Measurements from ENCODE around the gene TRIP6. TPM values are rescaled to one million over a fixed set of nuclear protein-coding genes. Genes with fewer than 3 reads are reported as not detected.
A peak's percentile ranks its signal among the peaks of the same experiment; 100 is the strongest.

The TRIP6 gene
- total RNA-seq, 4 donors from 2014 or later, result 60.2 to 89.9 (median 81.2) TPM

DNA sequence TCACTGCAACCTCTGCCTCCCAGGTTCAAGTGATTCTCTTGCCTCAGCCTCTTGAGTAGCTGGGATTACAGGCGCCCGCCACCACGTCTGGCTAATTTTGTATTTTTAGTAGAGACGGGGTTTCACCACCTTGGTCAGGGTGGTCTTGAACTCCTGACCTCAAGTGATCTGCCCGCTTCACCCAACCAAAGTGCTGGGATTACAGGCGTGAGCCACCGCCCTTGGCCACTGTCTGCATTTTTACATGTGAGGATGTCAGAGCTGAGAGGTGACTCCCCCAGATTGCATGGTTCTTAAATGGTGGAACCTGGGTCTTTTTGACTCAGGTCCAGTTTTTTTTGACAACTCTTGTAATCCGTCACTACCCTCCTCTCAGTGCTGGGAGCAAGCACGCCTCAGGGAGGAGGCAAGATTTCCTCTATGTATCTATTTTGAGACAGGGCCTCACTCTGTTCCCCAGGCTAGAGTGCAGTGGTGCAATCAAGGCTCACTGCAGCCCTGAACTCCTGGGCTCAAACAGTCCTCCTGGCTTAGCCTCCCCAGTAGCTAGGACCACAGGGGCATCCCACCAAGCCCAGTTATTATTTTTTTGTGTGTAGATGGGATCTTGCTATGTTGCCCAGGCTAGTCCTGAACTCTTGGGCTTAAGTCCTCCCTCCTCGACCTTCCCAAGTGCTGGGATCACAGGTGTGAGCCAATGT, 6.6 kb downstream of the TRIP6 start:
- 90% methylated on average over 9 of the region's 10 CpGs for WGBS
- TF ChIP-seq EP300 (IDR thresholded peaks at IDR 0.05), result no peak
- no peak for TF ChIP-seq POLR2AphosphoS5 (IDR thresholded peaks at IDR 0.05)
- no peak for TF ChIP-seq POLR2A (IDR thresholded peaks at IDR 0.05; ENCODE audit: low read depth)
- TF ChIP-seq, protein P1, sequence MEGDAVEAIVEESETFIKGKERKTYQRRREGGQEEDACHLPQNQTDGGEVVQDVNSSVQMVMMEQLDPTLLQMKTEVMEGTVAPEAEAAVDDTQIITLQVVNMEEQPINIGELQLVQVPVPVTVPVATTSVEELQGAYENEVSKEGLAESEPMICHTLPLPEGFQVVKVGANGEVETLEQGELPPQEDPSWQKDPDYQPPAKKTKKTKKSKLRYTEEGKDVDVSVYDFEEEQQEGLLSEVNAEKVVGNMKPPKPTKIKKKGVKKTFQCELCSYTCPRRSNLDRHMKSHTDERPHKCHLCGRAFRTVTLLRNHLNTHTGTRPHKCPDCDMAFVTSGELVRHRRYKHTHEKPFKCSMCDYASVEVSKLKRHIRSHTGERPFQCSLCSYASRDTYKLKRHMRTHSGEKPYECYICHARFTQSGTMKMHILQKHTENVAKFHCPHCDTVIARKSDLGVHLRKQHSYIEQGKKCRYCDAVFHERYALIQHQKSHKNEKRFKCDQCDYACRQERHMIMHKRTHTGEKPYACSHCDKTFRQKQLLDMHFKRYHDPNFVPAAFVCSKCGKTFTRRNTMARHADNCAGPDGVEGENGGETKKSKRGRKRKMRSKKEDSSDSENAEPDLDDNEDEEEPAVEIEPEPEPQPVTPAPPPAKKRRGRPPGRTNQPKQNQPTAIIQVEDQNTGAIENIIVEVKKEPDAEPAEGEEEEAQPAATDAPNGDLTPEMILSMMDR (IDR thresholded peaks at IDR 0.05), result no peak
- Histone ChIP-seq H3K9me3 (no peaks in the 10 kb centered on the region), H3K36me3 (peaks cover 24 to 67% (median 50%) of the 10 kb centered on the region in 4 donors), H3K4me3 (peak overlapping the region; percentile 92 to 99 (median 94)), H3K4me1 (peaks cover 32 to 56% (median 54%) of the 10 kb centered on the region in 4 donors), H3K27ac (replicated peaks in 1 of 4) (peak overlapping the region; percentile 92 to 99 (median 97)), H3K27me3 (peaks cover 0 to 10% (median 0%) of the 10 kb centered on the region in 4 donors)
- intact Hi-C loops (cut with DNase I), result no loop called here
- DNase-seq (ENCODE audit: extremely low spot score), result no peak

DNA sequence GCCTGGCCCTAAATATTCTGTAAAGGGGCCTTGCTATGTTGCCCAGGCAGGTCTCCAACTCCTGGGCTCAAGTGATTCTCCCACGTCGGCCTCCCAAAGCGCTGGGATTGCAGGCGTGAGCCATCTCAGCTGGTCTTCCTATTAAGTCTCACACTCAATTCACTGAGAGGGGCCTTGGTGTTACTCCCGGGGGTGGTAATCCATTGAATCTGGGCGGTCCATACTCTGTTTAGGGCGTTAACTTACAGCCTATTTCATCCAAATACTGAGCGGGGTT, 7.1 kb downstream of the TRIP6 start:
- H3K4me3 ChIP-seq, result peak overlapping the region; percentile 92 to 99 (median 94)
- H3K27ac ChIP-seq (replicated peaks in 1 of 4), result peak overlapping the region; percentile 92 to 99 (median 97)
- DNase-seq (ENCODE audit: extremely low spot score), result no peak
- no peaks in the 10 kb centered on the region for H3K9me3 ChIP-seq
- peaks cover 24 to 67% (median 53%) of the 10 kb centered on the region in 4 donors for H3K36me3 ChIP-seq
- peaks cover 0 to 10% (median 0%) of the 10 kb centered on the region in 4 donors for H3K27me3 ChIP-seq
- intact Hi-C loops (cut with DNase I), result no loop called here
- no peak for TF ChIP-seq EP300 (IDR thresholded peaks at IDR 0.05)
- TF ChIP-seq, protein P1 (IDR thresholded peaks at IDR 0.05), result no peak
- TF ChIP-seq POLR2AphosphoS5 (IDR thresholded peaks at IDR 0.05), result no peak
- TF ChIP-seq POLR2A (IDR thresholded peaks at IDR 0.05; ENCODE audit: low read depth), result no peak
- H3K4me1 ChIP-seq, result peaks cover 32 to 56% (median 53%) of the 10 kb centered on the region in 4 donors
- WGBS, result 66% methylated on average over 8 of the region's 8 CpGs

DNA sequence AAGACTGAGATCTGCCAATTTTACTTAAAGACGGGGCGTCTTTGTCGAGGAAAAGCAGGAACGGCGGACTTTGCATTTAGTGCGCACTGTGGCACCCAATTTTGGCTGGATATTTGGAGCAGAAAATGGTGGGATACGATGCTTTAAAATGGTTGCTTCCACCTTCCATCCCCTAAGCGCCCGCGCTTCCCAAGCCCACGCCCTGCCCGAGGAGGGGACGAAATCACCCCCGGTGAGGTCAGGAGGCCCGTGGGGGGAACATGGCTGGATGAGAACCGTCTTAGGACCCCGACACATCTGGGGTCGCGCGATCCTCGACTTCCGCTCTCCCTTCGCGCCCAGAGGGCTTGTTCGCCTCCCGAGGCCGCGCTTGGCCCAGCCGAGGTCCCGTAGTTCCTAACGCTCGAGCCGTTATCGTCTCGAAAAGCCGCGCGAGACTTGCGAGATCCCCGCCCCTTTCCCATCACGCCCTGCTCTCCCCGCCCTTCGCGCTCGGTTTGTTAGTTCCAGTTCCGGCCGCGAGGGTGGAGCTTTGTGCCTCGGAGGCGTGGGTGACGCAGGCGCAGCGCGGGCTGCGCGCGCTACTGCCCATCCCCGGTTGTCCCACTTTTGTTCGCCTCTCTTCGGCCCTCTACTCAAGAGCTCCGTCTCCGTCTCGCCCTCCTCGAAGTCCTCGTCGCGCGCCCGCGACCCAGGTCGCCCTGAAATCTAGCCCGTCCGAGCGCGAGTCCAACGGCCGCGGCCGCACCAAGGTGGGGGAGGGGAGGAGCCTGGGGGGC, 7.6 kb downstream of the TRIP6 start, which contains the start of gene SRRT:
TSS of gene SRRT (plus strand) at position 527 of the 779 bp plus-strand sequence. CDS start 488 bp downstream, outside the sequence.
- Histone ChIP-seq H3K4me1 (peaks cover 33 to 59% (median 55%) of the 10 kb centered on the region in 4 donors), H3K36me3 (peaks cover 24 to 72% (median 53%) of the 10 kb centered on the region in 4 donors), H3K27me3 (peaks cover 0 to 10% (median 0%) of the 10 kb centered on the region in 4 donors), H3K9me3 (no peaks in the 10 kb centered on the region), H3K4me3 (peak within 1 kb of the TSS; percentile 92 to 99 (median 94)), H3K27ac (replicated peaks in 1 of 4) (peak within 1 kb of the TSS; percentile 92 to 99 (median 97))
- WGBS, result 8% methylated on average over 25 of the region's 79 CpGs
- DNase-seq (ENCODE audit: extremely low spot score), result peak; percentile 100
- no peak for TF ChIP-seq EP300 (IDR thresholded peaks at IDR 0.05)
- peak; percentile 99 to 100 for TF ChIP-seq POLR2AphosphoS5 (IDR thresholded peaks at IDR 0.05)
- TF ChIP-seq, protein P1 (IDR thresholded peaks at IDR 0.05), result peak in 2 of 3 experiments; percentile 43 to 65
- peak; percentile 92 for TF ChIP-seq POLR2A (IDR thresholded peaks at IDR 0.05; ENCODE audit: low read depth)
- intact Hi-C loops (cut with DNase I), result no loop called here

DNA sequence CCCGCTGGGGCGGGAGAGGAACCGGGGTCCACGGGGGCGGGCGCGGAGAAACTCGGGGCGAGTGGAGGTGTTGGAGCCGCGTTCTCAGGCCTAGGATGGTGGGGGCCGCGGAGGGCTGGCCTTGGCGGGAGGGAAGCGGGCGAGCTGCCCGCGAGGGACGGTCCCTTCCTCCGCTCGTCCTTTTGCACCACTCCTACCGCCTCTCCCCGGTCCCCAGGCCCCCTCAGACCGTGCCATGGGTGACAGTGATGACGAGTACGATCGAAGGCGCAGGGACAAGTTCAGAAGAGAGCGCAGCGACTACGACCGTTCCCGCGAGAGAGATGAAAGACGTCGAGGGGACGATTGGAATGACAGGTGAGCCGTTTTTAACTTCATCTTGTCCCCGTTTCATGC, 8.2 kb downstream of the TRIP6 start:
- 0% methylated on average over 21 of the region's 39 CpGs for WGBS
- Histone ChIP-seq H3K36me3 (peaks cover 24 to 73% (median 49%) of the 10 kb centered on the region in 4 donors), H3K4me1 (peaks cover 33 to 60% (median 57%) of the 10 kb centered on the region in 4 donors), H3K27me3 (peaks cover 0 to 10% (median 0%) of the 10 kb centered on the region in 4 donors), H3K9me3 (no peaks in the 10 kb centered on the region), H3K27ac (replicated peaks in 1 of 4) (peak overlapping the region; percentile 92 to 99 (median 97)), H3K4me3 (peak overlapping the region; percentile 92 to 99 (median 94))
- TF ChIP-seq EP300 (IDR thresholded peaks at IDR 0.05) (no peak), POLR2A (IDR thresholded peaks at IDR 0.05; ENCODE audit: low read depth) (no peak), POLR2AphosphoS5 (IDR thresholded peaks at IDR 0.05) (no peak)
- TF ChIP-seq, protein P1 (IDR thresholded peaks at IDR 0.05), result no peak
- intact Hi-C loops (cut with DNase I), result no loop called here
- no peak for DNase-seq (ENCODE audit: extremely low spot score)

All from esophagus muscularis mucosa (tissue), 4 donors.